NCI-H146 (cell line): Measurements from ENCODE around the gene KRT79.
"Not testable (repeated sequence)": the region's sequence is repeated elsewhere in the genome, so short reads cannot be mapped to it uniquely, and the experiment has no call there.

ENCODE experiments used
- DNase-seq: peaks from one replicate; lab custom pipeline; 2025; lab: John Stamatoyannopoulos, UW

KRT79 gene

GRCh38 chr12:52860102-52860823 is 26.2 kb upstream of the KRT79 start:
- no peak for DNase-seq

- DNase-seq: no peak
Measured at GRCh38 chr12:52857500-52857899, 23.4 kb upstream of the KRT79 start.

GRCh38 chr12:52856787-52857186 is 22.7 kb upstream of the KRT79 start:
- no peak for DNase-seq

- DNase-seq: not testable (repeated sequence)
Measured at GRCh38 chr12:52856077-52856476, 22.0 kb upstream of the KRT79 start.

GRCh38 chr12:52851787-52852186 is 17.7 kb upstream of the KRT79 start:
- no peak for DNase-seq

GRCh38 chr12:52850681-52851080 is 16.6 kb upstream of the KRT79 start:
- DNase-seq: no peak

GRCh38 chr12:52849511-52849910 is 15.4 kb upstream of the KRT79 start:
- no peak for DNase-seq

- DNase-seq: no peak
Measured at GRCh38 chr12:52848661-52849255, 14.6 kb upstream of the KRT79 start, which contains the start of gene KRT78. Gene KRT78, minus strand, starts transcription at chr12:52848994. Its CDS starts 64 bp downstream, at chr12:52848930.

GRCh38 chr12:52847335-52848102 is 13.4 kb upstream of the KRT79 start:
- no peak for DNase-seq

GRCh38 chr12:52846356-52846970 is 12.4 kb upstream of the KRT79 start:
- DNase-seq: no peak

GRCh38 chr12:52845946-52846345 is 11.8 kb upstream of the KRT79 start:
- DNase-seq: no peak

GRCh38 chr12:52844386-52844785 is 10.3 kb upstream of the KRT79 start:
- no peak for DNase-seq

GRCh38 chr12:52839436-52840105 is 5.5 kb upstream of the KRT79 start:
- DNase-seq: no peak

GRCh38 chr12:52838609-52839435 is 4.7 kb upstream of the KRT79 start:
- DNase-seq: peak; percentile 86

- DNase-seq: no peak
Measured at GRCh38 chr12:52837781-52838608, 3.9 kb upstream of the KRT79 start.

- no peak for DNase-seq
Measured at GRCh38 chr12:52837413-52837741, 3.3 kb upstream of the KRT79 start.

- no peak for DNase-seq
Measured at GRCh38 chr12:52836491-52837412, 2.6 kb upstream of the KRT79 start.

GRCh38 chr12:52836042-52836466 is 1.9 kb upstream of the KRT79 start:
- DNase-seq: no peak
